ENCODE results near the gene PUM1. TPM values are rescaled to one million over a fixed set of nuclear protein-coding genes. Genes with fewer than 3 reads are reported as not detected.

The PUM1 gene
- total and polyA plus RNA-seq, 2 donors (not counting 1 experiment from before 2014, with no cell fraction given): 59.3 to 70.5 TPM

- H3K4me1 ChIP-seq (ENCODE audit: control insufficient read depth, extremely low read depth, insufficient read depth, low read length): peaks cover 6% of the 10 kb centered on the region
- no peak for TF ChIP-seq CTCF (conservative IDR thresholded peaks at IDR 0.05 in 1 of 2, IDR thresholded peaks at IDR 0.05 in 1 of 2; ENCODE audit: low read depth in 1 of 2, low read length in 2 of 2)
- no peak for DNase-seq (ENCODE audit: low read depth in 2 of 2)
- no peaks in the 10 kb centered on the region for H4K20me1 ChIP-seq (ENCODE audit: control insufficient read depth, extremely low read depth, insufficient read depth, low read length)
- no peak overlapping the region for H3K4me2 ChIP-seq (ENCODE audit: extremely low read depth, insufficient read depth, low read length)
- no peaks in the 10 kb centered on the region for H3K27me3 ChIP-seq (ENCODE audit: control insufficient read depth, insufficient read depth, low read length)
- no peaks in the 10 kb centered on the region for H3K9me3 ChIP-seq (ENCODE audit: control insufficient read depth, insufficient read depth, low read depth, low read length)
- H3K36me3 ChIP-seq (ENCODE audit: control insufficient read depth, insufficient read depth, low read length): no peaks in the 10 kb centered on the region
- H2AFZ ChIP-seq (ENCODE audit: low read length): no peak overlapping the region
- no peak overlapping the region for H3K4me3 ChIP-seq (replicated peaks in 1 of 4; ENCODE audit: control extremely low read depth in 1 of 4, insufficient read depth in 1 of 4, low read depth in 3 of 4, low read length in 4 of 4)
- H3K9ac ChIP-seq (ENCODE audit: insufficient read depth, low read length): no peak overlapping the region
- no peaks in the 10 kb centered on the region for H3K79me2 ChIP-seq (ENCODE audit: control insufficient read depth, insufficient read depth, low read length)
- no peak overlapping the region for H3K27ac ChIP-seq (ENCODE audit: insufficient read depth, low read length)
Measured at GRCh38 chr1:30914931-30915330, 150.6 kb downstream of the PUM1 start.

DNA sequence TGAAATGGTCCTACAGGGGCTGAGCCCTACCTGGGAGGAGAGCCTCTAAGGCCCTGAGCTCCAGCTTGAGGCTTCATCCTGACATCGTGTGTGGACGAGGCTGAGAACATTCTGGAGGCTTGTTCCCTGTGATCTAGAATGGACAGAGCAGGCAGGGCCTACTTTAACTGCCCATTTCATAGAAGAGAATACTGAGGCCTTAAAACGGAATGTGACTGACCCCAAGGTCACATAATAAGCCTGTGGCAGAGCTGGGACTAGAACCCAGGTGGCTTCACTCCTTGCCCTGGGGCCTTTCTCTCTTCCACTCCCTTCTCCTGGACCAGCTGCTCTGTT lies 151.0 kb downstream of the PUM1 start:
- no peak for DNase-seq (ENCODE audit: low read depth in 2 of 2)
- TF ChIP-seq EZH2 (IDR thresholded peaks at IDR 0.05; ENCODE audit: low read length, missing control alignments) (no peak), CTCF (conservative IDR thresholded peaks at IDR 0.05 in 1 of 2, IDR thresholded peaks at IDR 0.05 in 1 of 2; ENCODE audit: low read depth in 1 of 2, low read length in 2 of 2) (no peak)
- no peaks in the 10 kb centered on the region for H4K20me1 ChIP-seq (ENCODE audit: control insufficient read depth, extremely low read depth, insufficient read depth, low read length)
- H3K4me3 ChIP-seq (replicated peaks in 1 of 4; ENCODE audit: control extremely low read depth in 1 of 4, insufficient read depth in 1 of 4, low read depth in 3 of 4, low read length in 4 of 4): no peak overlapping the region
- H3K79me2 ChIP-seq (ENCODE audit: control insufficient read depth, insufficient read depth, low read length): no peaks in the 10 kb centered on the region
- no peaks in the 10 kb centered on the region for H3K9me3 ChIP-seq (ENCODE audit: control insufficient read depth, insufficient read depth, low read depth, low read length)
- no peak overlapping the region for H2AFZ ChIP-seq (ENCODE audit: low read length)
- no peak overlapping the region for H3K9ac ChIP-seq (ENCODE audit: insufficient read depth, low read length)
- H3K27me3 ChIP-seq (ENCODE audit: control insufficient read depth, insufficient read depth, low read length): no peaks in the 10 kb centered on the region
- H3K4me2 ChIP-seq (ENCODE audit: extremely low read depth, insufficient read depth, low read length): no peak overlapping the region
- no peak overlapping the region for H3K27ac ChIP-seq (ENCODE audit: insufficient read depth, low read length)
- H3K4me1 ChIP-seq (ENCODE audit: control insufficient read depth, extremely low read depth, insufficient read depth, low read length): peaks cover 6% of the 10 kb centered on the region
- H3K36me3 ChIP-seq (ENCODE audit: control insufficient read depth, insufficient read depth, low read length): no peaks in the 10 kb centered on the region

GRCh38 chr1:30912913-30913652 lies 152.4 kb downstream of the PUM1 start:
- Histone ChIP-seq H3K9me3 (ENCODE audit: control insufficient read depth, insufficient read depth, low read depth, low read length) (no peaks in the 10 kb centered on the region), H3K4me1 (ENCODE audit: control insufficient read depth, extremely low read depth, insufficient read depth, low read length) (peaks cover 7% of the 10 kb centered on the region), H3K36me3 (ENCODE audit: control insufficient read depth, insufficient read depth, low read length) (no peaks in the 10 kb centered on the region), H2AFZ (ENCODE audit: low read length) (no peak overlapping the region), H3K4me2 (ENCODE audit: extremely low read depth, insufficient read depth, low read length) (no peak overlapping the region), H4K20me1 (ENCODE audit: control insufficient read depth, extremely low read depth, insufficient read depth, low read length) (no peaks in the 10 kb centered on the region), H3K27me3 (ENCODE audit: control insufficient read depth, insufficient read depth, low read length) (no peaks in the 10 kb centered on the region), H3K4me3 (replicated peaks in 1 of 4; ENCODE audit: control extremely low read depth in 1 of 4, insufficient read depth in 1 of 4, low read depth in 3 of 4, low read length in 4 of 4) (no peak overlapping the region), H3K79me2 (ENCODE audit: control insufficient read depth, insufficient read depth, low read length) (no peaks in the 10 kb centered on the region), H3K9ac (ENCODE audit: insufficient read depth, low read length) (no peak overlapping the region), H3K27ac (ENCODE audit: insufficient read depth, low read length) (no peak overlapping the region)
- no peak for TF ChIP-seq CTCF (conservative IDR thresholded peaks at IDR 0.05 in 1 of 2, IDR thresholded peaks at IDR 0.05 in 1 of 2; ENCODE audit: low read depth in 1 of 2, low read length in 2 of 2)
- no peak for TF ChIP-seq EZH2 (IDR thresholded peaks at IDR 0.05; ENCODE audit: low read length, missing control alignments)
- DNase-seq (ENCODE audit: low read depth in 2 of 2): no peak
